NCI-H69 (cell line): Measurements from ENCODE around the gene SLC14A1.

Experiments
- DNase-seq: peaks from one replicate; lab custom pipeline; 2025; lab: John Stamatoyannopoulos, UW

SLC14A1 gene

GRCh38 chr18:45801416-45802004, 77.5 kb downstream of the SLC14A1 start:
- DNase-seq = no peak
